Daoy (cell line): ENCODE data around the gene GZMA. TPM values are rescaled to one million over a fixed set of nuclear protein-coding genes. Genes with fewer than 3 reads are reported as not detected.

Experiments
- DNase-seq: peaks from one replicate; pipeline ENCODE4 v3.0.0-alpha.2; 2015; ENCODE audit warnings: low read depth
- total RNA-seq: library from RNA; depleted of rRNA; stranded (reverse); fragments of >200 nt; shearing (Covaris generic); gene quantifications from 2 replicates; pipeline ENCODE4 v1.2.3, GENCODE V29; 2014; rRNA removed

The GZMA gene
- total RNA-seq, 1 experiment from 2014 or later, result 1.8 TPM

DNA sequence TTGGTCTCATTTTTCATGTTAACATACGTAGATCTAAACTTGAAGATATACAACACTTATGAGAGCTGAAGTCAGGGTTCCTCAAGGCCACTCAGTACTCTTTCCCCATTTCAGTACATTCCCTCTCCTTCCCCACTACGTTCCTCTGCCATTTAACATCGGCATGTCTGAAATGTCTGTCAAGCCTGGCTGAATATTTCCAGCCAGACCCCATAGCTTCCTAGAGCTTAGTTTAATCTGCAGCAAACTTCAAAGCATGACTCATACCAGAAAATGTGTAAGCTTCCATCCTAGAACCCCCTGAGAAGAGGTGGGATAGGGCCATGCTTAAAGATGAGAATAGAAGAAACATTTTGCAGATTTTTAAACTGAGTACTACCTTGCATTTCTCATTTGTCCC is 6.2 kb downstream of the GZMA start:
- DNase-seq, result no peak

GRCh38 chr5:55110217-55110616 is 7.8 kb downstream of the GZMA start:
- DNase-seq, result no peak

- no peak for DNase-seq
Measured at GRCh38 chr5:55113327-55113726, 10.9 kb downstream of the GZMA start.

- no peak for DNase-seq
Measured at GRCh38 chr5:55114061-55114460, 11.6 kb downstream of the GZMA start.

DNA sequence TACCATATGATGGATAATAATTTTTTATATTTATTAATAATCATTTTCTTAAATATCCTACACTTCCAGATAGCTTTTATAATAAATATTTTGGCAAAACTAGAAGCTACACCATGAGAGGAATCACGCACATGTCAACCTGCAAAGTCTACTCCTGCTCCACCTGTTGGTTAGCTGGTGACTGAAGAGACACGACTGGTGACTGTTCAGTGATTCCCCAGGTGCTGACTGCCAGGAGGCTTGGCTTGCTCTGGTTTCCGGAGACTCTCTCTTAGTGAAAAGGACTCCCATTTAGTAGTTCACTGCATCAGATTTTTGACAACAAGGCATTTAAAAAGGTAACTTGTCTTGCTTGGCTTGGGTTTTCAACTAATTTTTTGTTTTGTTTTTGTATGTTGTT is 20.9 kb downstream of the GZMA start:
- no peak for DNase-seq

- no peak for DNase-seq
Measured at GRCh38 chr5:55134053-55134722, 31.7 kb downstream of the GZMA start.

DNA sequence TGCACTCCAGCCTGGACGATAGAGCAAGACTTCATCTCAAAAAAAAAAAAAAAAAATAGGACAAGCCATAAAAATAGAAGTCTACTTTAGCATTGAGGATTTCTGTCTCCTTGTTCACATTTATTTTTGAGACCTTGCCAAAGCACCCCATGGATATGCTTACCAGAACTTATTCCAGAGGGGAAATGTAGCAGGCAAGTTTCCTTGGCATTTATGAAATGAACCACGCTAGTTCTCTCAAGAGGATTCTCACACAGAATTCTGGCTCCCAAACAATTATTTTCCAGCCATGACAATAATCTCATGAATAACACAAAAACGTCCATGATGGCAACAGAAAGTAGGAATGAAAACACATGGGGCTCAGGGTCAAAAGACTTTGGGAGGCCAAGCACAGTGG is 34.1 kb downstream of the GZMA start:
- no peak for DNase-seq

DNA sequence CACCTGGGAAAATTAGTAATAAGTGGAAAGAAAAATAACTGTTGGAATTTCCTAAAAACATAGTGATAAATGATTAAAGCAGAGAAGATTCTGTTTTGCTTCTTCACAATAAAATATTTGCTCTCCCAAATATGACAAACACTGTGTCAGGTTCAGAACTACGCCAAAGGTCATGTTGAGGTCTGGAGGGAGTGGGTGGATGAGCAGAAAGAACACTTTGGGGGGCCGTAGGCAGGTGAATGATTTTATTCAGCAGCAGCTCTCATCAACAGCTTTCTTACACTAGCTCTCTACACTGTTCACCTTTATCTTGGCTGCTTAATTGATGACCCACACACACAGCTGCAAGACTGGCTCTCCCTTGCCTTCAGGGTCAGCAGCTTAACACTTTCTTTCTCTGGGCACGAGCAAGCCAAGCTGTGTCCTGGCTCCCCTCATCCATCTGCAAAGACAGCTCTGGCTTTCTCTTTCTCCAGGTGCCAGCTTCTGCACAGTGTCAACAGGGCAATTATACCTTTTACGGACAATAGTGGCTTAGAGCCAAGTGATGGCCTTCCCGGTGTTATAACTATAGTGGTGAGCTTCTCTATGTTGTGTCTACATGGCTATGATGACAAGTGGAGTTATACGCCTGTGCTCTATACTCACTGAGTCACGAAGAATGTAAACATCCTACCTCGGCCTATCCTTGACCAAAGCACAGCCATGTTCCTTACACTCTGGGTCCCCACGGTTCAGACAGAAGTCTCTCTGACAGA is 38.6 kb downstream of the GZMA start:
- no peak for DNase-seq

DNA sequence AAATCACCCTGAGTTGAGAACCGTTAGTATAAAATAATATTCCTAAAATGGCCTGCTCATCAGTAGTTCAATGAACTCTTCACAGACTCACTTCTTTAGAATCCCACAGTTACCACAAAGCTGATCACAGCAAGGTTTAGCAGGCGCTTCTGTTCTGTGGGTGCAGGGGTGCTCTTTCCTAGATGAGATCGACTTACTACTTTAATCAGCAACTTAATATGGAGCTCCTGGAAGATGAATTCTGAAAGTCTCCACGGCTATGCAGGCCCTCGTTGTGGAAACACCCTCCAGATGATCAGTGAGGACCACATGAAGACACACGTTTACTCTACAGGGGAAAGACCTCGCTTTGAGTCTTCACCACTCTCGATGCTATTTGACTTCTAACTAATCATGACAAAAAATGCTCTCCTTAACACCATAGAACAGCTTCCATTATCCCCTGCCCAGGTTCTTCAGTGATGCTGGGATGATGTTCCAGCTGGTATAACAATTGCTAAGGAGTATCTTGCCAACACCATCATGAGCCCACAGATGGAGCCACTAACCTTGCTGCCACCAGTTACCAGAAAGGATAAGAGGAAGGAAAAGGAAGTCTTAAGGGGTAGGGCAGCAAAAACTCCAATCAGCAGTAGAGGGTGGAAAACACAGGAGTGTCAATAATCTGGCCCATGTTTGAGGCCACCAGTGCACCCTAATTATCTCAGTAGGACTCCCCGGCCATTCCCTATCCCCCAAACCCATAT is 39.7 kb downstream of the GZMA start:
- no peak for DNase-seq

DNA sequence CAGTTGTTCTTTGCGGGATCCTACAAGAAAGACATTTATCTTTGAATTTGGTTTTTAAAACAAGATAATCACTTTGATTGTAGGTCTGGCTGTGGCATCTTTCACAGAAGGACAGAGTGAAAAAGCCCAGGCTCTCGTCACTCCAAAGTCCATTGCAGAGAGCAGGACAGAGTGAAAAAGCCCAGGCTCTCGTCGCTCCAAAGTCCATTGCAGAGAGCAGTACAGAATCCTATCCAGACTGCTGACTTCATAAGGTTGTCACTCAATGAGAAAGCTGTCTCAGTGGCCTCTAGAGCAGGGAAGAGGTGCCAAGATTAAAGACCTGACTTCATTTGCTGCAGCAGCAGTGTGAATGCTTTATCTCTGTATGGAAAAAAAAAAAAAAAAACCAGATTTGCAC is 41.2 kb downstream of the GZMA start:
- DNase-seq, result no peak

DNA sequence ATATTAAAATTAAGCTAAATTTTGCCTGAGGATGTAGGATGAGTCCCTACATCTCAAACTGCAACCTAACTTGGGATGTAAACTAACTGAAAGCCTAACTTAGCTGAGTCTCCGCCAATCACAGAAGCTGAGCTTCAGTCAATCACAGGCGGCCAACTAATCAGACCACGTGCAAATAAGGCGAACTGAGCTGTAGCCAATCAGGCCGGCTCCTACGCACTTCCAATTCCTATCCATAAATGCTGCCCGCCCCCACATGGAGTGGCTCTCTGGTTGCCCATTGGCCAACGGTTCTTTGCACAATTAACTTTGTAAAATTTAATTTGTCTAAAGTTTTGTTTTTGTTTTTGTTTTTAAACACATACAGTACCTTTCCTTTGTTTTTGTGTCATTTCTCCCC is 43.6 kb downstream of the GZMA start:
- DNase-seq, result no peak

- DNase-seq, result peak; percentile 84
Measured at GRCh38 chr5:55146543-55147151, 44.2 kb downstream of the GZMA start.

DNA sequence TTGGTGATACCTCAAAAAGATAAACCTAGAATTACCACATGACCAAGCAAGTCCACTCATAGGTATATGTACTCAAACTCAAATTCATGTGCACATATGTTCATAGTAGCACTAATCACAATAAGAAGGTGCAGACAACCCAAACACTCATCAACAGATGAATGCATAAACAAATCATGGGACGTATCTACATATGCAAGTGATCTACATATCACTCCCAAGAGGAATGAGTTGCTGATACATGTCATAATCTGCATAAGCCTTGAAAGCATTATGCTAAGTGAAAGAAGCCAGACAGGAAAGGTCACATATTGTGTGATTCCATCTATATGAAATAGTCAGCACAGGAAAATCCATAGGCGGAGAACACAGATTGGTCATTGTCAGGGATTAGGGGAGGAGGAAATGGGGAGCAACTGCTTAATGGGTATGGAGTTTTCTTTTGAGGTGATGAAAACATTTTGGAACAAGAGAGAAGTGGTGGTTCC is 46.9 kb downstream of the GZMA start:
- no peak for DNase-seq

DNA sequence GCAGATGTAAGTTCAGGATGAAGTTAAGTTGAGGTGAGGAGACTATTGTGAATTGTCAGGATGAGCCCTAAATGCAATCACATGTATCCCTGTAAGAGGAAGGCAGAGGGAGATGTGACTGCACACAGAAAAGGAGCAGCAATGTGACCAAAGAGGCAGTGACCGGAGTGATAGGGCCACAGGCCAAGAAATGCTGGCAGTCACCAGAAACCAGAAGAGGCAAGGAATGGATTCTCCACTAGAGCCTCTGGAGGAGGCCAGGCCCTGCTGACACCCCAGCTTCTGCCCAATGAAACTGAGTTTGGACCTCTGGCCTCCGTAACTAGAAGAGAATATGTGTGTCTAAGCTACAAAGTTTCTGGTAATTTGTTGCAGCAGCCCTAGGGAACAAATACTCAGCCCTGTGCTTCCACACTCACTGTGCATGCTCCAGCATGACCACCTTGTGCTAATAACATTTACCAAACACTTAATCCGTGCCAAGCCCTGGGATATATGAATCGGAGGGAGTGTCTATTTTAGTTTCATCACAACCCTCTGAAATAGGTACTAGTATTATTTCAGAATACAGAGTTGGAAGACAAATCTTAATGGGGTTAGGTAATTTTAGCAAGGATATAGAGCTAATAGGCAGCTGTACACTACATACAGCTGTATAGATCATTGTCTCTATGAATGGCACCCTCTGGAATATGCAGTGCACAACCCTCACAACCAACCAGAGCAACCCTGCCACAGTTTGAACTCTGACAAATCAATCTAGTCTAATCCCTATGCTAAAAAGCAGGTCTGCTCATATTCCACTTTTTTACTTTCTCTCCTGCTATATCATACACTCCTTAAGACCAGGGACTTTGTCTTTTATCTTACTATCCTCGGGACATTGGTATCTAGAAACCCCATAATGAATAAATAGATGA is 49.7 kb downstream of the GZMA start:
- DNase-seq, result peak; percentile 32

DNA sequence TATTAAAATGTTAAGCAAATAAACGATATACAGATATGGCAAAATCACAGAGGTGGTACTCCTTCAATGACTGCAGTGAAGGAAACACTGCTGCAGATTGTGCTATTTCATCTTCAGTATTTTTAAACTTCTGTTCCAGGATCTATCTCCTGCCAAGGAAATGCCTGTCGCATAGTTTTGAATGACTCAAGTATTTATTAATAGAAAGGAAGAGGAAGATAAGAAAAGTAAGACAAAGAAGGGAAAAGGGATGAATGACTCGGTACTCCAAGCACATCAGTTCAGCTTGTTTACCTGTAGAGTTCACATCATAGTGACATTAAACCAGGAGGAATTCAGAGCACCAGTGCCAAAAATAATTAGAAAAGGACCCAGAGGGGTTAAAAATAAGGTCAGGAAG is 52.4 kb downstream of the GZMA start:
- DNase-seq, result peak; percentile 11

Other genes with a start within 250 kb of the GZMA start
- 1.9 and 5.0 TPM in 2 replicates for gene ESM1, start 117.1 kb upstream of the GZMA start, total RNA-seq
- gene GZMK, start 78.4 kb upstream of the GZMA start, total RNA-seq, result not detected in 2 replicates
- gene GPX8, start 57.5 kb downstream of the GZMA start, total RNA-seq, result 126 and 136 TPM in 2 replicates
- gene CDC20B, start 70.5 kb downstream of the GZMA start, total RNA-seq, result not detected in 2 replicates
- 0.95 and 2.1 TPM in 2 replicates for gene MCIDAS, start 124.7 kb downstream of the GZMA start, total RNA-seq
- gene CCNO, start 131.0 kb downstream of the GZMA start, total RNA-seq, result 6.2 and 7.1 TPM in 2 replicates
- gene DHX29, start 205.0 kb downstream of the GZMA start, total RNA-seq, result 27.7 and 41.6 TPM in 2 replicates
- gene MTREX, start 205.3 kb downstream of the GZMA start, total RNA-seq, result 219 and 221 TPM in 2 replicates